ENCODE data around the gene RRM2. TPM values are rescaled to one million over a fixed set of nuclear protein-coding genes. Genes with fewer than 3 reads are reported as not detected.

The RRM2 gene
- total RNA-seq, 4 donors from 2014 or later, result 1.3 to 5.3 TPM; not detected in 2

- no peak for TF ChIP-seq CTCF (IDR thresholded peaks at IDR 0.05; ENCODE audit: low read depth)
These were observed 44.2 kb downstream of the RRM2 start for GRCh38 chr2:10166676-10167292.

- no peak for TF ChIP-seq CTCF (IDR thresholded peaks at IDR 0.05; ENCODE audit: low read depth)
These were observed 44.8 kb downstream of the RRM2 start for GRCh38 chr2:10167316-10167715.

- TF ChIP-seq CTCF (IDR thresholded peaks at IDR 0.05; ENCODE audit: low read depth), result no peak
These were observed 45.7 kb downstream of the RRM2 start for GRCh38 chr2:10168221-10168620.

- TF ChIP-seq CTCF (IDR thresholded peaks at IDR 0.05; ENCODE audit: low read depth), result no peak
These were observed 46.6 kb downstream of the RRM2 start for GRCh38 chr2:10169053-10169578.

- TF ChIP-seq CTCF (IDR thresholded peaks at IDR 0.05; ENCODE audit: low read depth), result no peak
These were observed 47.0 kb downstream of the RRM2 start for GRCh38 chr2:10169581-10169980.

GRCh38 chr2:10170256-10170655 is 47.7 kb downstream of the RRM2 start:
- no peak for TF ChIP-seq CTCF (IDR thresholded peaks at IDR 0.05; ENCODE audit: low read depth)

GRCh38 chr2:10171006-10171800 is 48.7 kb downstream of the RRM2 start:
- no peak for TF ChIP-seq CTCF (IDR thresholded peaks at IDR 0.05; ENCODE audit: low read depth)

All from subcutaneous adipose tissue (tissue), 4 donors.